ENCODE data around the gene DENND2D.

Gene DENND2D

DNA sequence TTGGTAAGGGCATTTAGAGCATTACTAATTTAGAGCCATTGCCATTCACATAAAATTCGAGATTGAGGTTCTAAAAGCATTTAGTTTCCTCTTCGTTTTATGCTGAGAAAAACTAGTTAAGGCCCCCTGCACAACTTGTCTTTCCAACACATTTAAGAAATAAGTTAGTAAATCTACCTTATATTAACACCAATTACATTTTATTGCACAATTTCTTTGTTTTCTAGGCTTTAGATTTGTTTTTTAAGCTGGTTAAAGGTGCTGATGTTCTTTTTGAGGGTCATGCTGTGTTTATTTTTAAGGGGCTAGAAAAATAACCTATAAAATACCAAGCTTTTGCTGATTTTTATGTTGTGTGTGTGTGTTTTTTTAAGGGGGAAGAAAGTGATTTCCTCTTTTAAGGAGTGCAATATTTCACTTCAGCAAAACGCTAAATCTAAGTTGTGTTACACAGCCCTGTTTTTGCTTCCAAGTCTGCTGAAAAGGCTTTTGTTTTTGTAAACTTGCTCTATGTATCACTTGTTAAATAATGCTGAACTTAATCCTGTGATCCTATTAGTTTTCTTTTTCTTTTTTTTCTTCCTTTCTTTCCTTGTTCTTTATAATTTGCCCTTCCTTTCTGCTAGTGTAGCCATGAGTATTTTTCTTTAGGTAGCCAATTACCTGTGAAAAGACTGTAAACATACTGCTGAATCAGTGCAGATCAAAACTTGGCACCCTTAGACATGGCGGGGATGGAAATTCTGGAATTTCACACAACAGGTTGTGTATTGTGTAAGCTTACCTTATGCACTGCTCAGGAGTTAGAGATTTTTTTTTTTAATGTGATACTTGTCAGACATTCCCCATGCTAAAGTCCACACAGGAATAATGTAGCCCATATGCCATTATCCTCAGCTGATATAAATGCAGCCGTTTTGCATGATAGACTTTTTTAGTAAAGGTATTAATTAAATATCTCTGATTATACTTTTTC, 58.9 kb downstream of the DENND2D start:
- DNase-seq = no peak
- H3K9me3 ChIP-seq = no peaks in the 10 kb centered on the region
- H3K4me1 ChIP-seq = no peaks in the 10 kb centered on the region
- no peaks in the 10 kb centered on the region; the same call in 1 of the 2 replicates for H3K36me3 ChIP-seq
- no peaks in the 10 kb centered on the region for H3K27me3 ChIP-seq
- H3K4me3 ChIP-seq (ENCODE audit: low read depth, low read length) = peak overlapping the region; percentile 98
- no peak for TF ChIP-seq CTCF (IDR thresholded peaks at IDR 0.05; ENCODE audit: low read depth, low read length)

GRCh38 chr1:111140680-111140967, 59.8 kb downstream of the DENND2D start:
- TF ChIP-seq CTCF (IDR thresholded peaks at IDR 0.05; ENCODE audit: low read depth, low read length) = no peak
- no peak for DNase-seq
- Histone ChIP-seq H3K27me3 (no peaks in the 10 kb centered on the region), H3K9me3 (no peaks in the 10 kb centered on the region), H3K4me3 (ENCODE audit: low read depth, low read length) (peak overlapping the region; percentile 98), H3K4me1 (no peaks in the 10 kb centered on the region), H3K36me3 (no peaks in the 10 kb centered on the region; the same call in none of the 2 replicates)

DNA sequence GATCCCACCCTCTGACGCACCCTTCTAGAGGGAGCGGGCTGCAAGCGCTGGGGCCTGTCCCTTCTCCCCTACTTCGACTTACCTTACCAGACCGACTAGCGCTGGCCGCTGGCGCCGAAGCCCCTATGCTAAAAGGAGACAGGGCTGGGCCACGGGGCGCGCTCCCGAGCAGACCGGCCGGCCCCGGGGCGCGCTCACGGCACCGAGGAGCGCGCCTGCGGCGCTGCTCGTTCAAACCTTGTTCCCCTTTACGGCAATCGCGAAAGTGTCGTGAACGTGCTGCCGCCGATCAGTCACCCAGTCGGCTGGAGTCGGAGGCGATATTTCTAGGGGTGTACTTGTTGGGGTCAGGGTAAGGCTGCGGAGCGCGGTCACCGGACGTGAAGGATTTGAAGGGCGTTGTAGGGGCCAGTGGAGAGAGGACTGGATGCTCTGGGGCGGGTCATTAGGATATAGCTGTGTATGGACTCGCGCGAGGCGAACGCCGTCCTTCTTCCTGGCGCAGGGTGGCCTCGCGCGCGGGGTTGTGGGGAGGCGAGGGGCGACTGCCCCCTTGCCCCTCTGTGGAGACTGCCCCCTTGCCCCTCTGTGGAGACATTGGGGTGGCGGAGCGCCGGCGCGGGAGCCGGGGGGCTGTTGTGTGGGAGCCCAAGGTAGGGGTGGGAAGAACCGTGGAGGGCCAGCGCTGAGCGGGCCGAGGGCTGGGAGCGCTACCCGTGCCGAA, 60.3 kb downstream of the DENND2D start, which contains the start of the genes CEPT1 and DRAM2:
Gene CEPT1, plus strand, starts transcription at position 268 of the 724 bp plus-strand sequence. CDS start 7,492 bp downstream, outside the sequence.
Gene DRAM2, minus strand, starts transcription at position 138 of the 724 bp plus-strand sequence. CDS start 8,539 bp downstream, outside the sequence.
- DNase-seq = peak; percentile 97
- Histone ChIP-seq H3K9me3 (no peaks in the 10 kb centered on the region), H3K36me3 (no peaks in the 10 kb centered on the region; the same call in none of the 2 replicates), H3K27me3 (no peaks in the 10 kb centered on the region), H3K4me3 (ENCODE audit: low read depth, low read length) (peak within 1 kb of the TSS; percentile 98), H3K4me1 (no peaks in the 10 kb centered on the region)
- TF ChIP-seq CTCF (IDR thresholded peaks at IDR 0.05; ENCODE audit: low read depth, low read length) = no peak

- H3K27me3 ChIP-seq = no peaks in the 10 kb centered on the region
- no peak for TF ChIP-seq CTCF (IDR thresholded peaks at IDR 0.05; ENCODE audit: low read depth, low read length)
- H3K36me3 ChIP-seq = no peaks in the 10 kb centered on the region; the same call in none of the 2 replicates
- peak overlapping the region; percentile 98 for H3K4me3 ChIP-seq (ENCODE audit: low read depth, low read length)
- no peaks in the 10 kb centered on the region for H3K4me1 ChIP-seq
- H3K9me3 ChIP-seq = no peaks in the 10 kb centered on the region
- DNase-seq = no peak
Measured at GRCh38 chr1:111139324-111139955, 61.0 kb downstream of the DENND2D start.

Measured in BE2C (cell line).